ENCODE results near the gene PANX1. TPM values are rescaled to one million over a fixed set of nuclear protein-coding genes. Genes with fewer than 3 reads are reported as not detected.

Gene PANX1
- total and polyA plus RNA-seq, 3 experiments from 2014 or later: 12.6 to 20.3 (median 20.0) TPM

GRCh38 chr11:94199136-94200130, 70.8 kb downstream of the PANX1 start:
- POLR2A ChIA-PET: no interaction called here

GRCh38 chr11:94201004-94201465, 72.4 kb downstream of the PANX1 start:
- DNase-seq: no peak
- Mint-ChIP-seq H3K27ac (no peak overlapping the region), H3K9me3 (peaks cover 0 to 2% (median 0%) of the 10 kb centered on the region in 5 donors), H3K4me1 (no peaks in the 10 kb centered on the region), H3K27me3 (peaks cover 9 to 34% of the 10 kb centered on the region in 2 donors), H3K36me3 (peaks cover 0 to 9% (median 0%) of the 10 kb centered on the region in 3 donors), H3K4me3 (no peak overlapping the region)
- Histone ChIP-seq H3K27ac (ENCODE audit: low read depth, low read length) (no peak overlapping the region), H3K9me3 (ENCODE audit: low read length) (no peaks in the 10 kb centered on the region), H3K4me3 (ENCODE audit: low read length) (no peak overlapping the region), H3K36me3 (ENCODE audit: insufficient read depth, low read length) (no peaks in the 10 kb centered on the region), H3K4me1 (ENCODE audit: insufficient read depth, low read length) (no peaks in the 10 kb centered on the region), H3K27me3 (ENCODE audit: insufficient read depth, low read length, poor library complexity, severe bottlenecking) (no peaks in the 10 kb centered on the region)
- ChIA-PET POLR2A (no interaction called here), CTCF (no interaction called here)

More at GRCh38 chr11:94199136-94200130, 70.8 kb downstream of the PANX1 start:
- CTCF ChIA-PET: interaction anchor here (0.5 kb wide), 1 partner anchor 243 kb away, joined by 3 read pairs; no protein-coding TSS in a partner anchor
- peaks cover 0 to 9% (median 0%) of the 10 kb centered on the region in 3 donors for H3K36me3 Mint-ChIP-seq
- H3K4me3 Mint-ChIP-seq: no peak overlapping the region
- no peak overlapping the region for H3K27ac Mint-ChIP-seq
- H3K4me3 ChIP-seq (ENCODE audit: low read length): no peak overlapping the region
- H3K9me3 Mint-ChIP-seq: peaks cover 0 to 2% (median 0%) of the 10 kb centered on the region in 5 donors
- no peak overlapping the region for H3K27ac ChIP-seq (ENCODE audit: low read depth, low read length)
- H3K27me3 Mint-ChIP-seq: peaks cover 6 to 37% of the 10 kb centered on the region in 2 donors
- H3K27me3 ChIP-seq (ENCODE audit: insufficient read depth, low read length, poor library complexity, severe bottlenecking): no peaks in the 10 kb centered on the region
- no peaks in the 10 kb centered on the region for H3K9me3 ChIP-seq (ENCODE audit: low read length)
- DNase-seq: no peak
- H3K4me1 ChIP-seq (ENCODE audit: insufficient read depth, low read length): no peaks in the 10 kb centered on the region
- H3K36me3 ChIP-seq (ENCODE audit: insufficient read depth, low read length): no peaks in the 10 kb centered on the region
- H3K4me1 Mint-ChIP-seq: no peaks in the 10 kb centered on the region

- Mint-ChIP-seq H3K4me1 (no peaks in the 10 kb centered on the region), H3K27me3 (peaks cover 8 to 37% of the 10 kb centered on the region in 2 donors), H3K27ac (no peak overlapping the region), H3K9me3 (peaks cover 0 to 4% (median 0%) of the 10 kb centered on the region in 5 donors), H3K4me3 (no peak overlapping the region), H3K36me3 (peaks cover 0 to 4% (median 0%) of the 10 kb centered on the region in 3 donors)
- Histone ChIP-seq H3K36me3 (ENCODE audit: insufficient read depth, low read length) (no peaks in the 10 kb centered on the region), H3K4me1 (ENCODE audit: insufficient read depth, low read length) (no peaks in the 10 kb centered on the region), H3K27ac (ENCODE audit: low read depth, low read length) (no peak overlapping the region), H3K4me3 (ENCODE audit: low read length) (no peak overlapping the region), H3K9me3 (ENCODE audit: low read length) (no peaks in the 10 kb centered on the region), H3K27me3 (ENCODE audit: insufficient read depth, low read length, poor library complexity, severe bottlenecking) (no peaks in the 10 kb centered on the region)
- ChIA-PET POLR2A (no interaction called here), CTCF (no interaction called here)
- no peak for DNase-seq
Measured at GRCh38 chr11:94203070-94203469, 74.4 kb downstream of the PANX1 start.

- Mint-ChIP-seq H3K4me1 (no peaks in the 10 kb centered on the region), H3K27me3 (peaks cover 2 to 3% of the 10 kb centered on the region in 2 donors), H3K36me3 (no peaks in the 10 kb centered on the region), H3K4me3 (no peak overlapping the region), H3K9me3 (peaks cover 0 to 5% (median 4%) of the 10 kb centered on the region in 5 donors), H3K27ac (no peak overlapping the region)
- Histone ChIP-seq H3K27me3 (ENCODE audit: insufficient read depth, low read length, poor library complexity, severe bottlenecking) (no peaks in the 10 kb centered on the region), H3K4me3 (ENCODE audit: low read length) (no peak overlapping the region), H3K27ac (ENCODE audit: low read depth, low read length) (no peak overlapping the region), H3K4me1 (ENCODE audit: insufficient read depth, low read length) (no peaks in the 10 kb centered on the region), H3K36me3 (ENCODE audit: insufficient read depth, low read length) (no peaks in the 10 kb centered on the region), H3K9me3 (ENCODE audit: low read length) (no peaks in the 10 kb centered on the region)
- ChIA-PET CTCF (no interaction called here), POLR2A (no interaction called here)
- DNase-seq: no peak
Measured at GRCh38 chr11:94211261-94211830, 82.7 kb downstream of the PANX1 start.

GRCh38 chr11:94212898-94213297, 84.3 kb downstream of the PANX1 start:
- H3K27me3 Mint-ChIP-seq: no peaks in the 10 kb centered on the region
- Histone ChIP-seq H3K36me3 (ENCODE audit: insufficient read depth, low read length) (no peaks in the 10 kb centered on the region), H3K4me1 (ENCODE audit: insufficient read depth, low read length) (no peaks in the 10 kb centered on the region), H3K27me3 (ENCODE audit: insufficient read depth, low read length, poor library complexity, severe bottlenecking) (no peaks in the 10 kb centered on the region), H3K4me3 (ENCODE audit: low read length) (no peak overlapping the region), H3K9me3 (ENCODE audit: low read length) (no peaks in the 10 kb centered on the region), H3K27ac (ENCODE audit: low read depth, low read length) (no peak overlapping the region)
- no peaks in the 10 kb centered on the region for H3K4me1 Mint-ChIP-seq
- H3K9me3 Mint-ChIP-seq: peaks cover 0 to 13% (median 5%) of the 10 kb centered on the region in 5 donors
- CTCF ChIA-PET: no interaction called here
- no peak for DNase-seq
- POLR2A ChIA-PET: no interaction called here
- peaks cover 0 to 5% (median 0%) of the 10 kb centered on the region in 3 donors for H3K36me3 Mint-ChIP-seq
- no peak overlapping the region for H3K4me3 Mint-ChIP-seq
- no peak overlapping the region for H3K27ac Mint-ChIP-seq

GRCh38 chr11:94217705-94218104, 89.1 kb downstream of the PANX1 start:
- Histone ChIP-seq H3K4me3 (ENCODE audit: low read length) (no peak overlapping the region), H3K36me3 (ENCODE audit: insufficient read depth, low read length) (no peaks in the 10 kb centered on the region), H3K9me3 (ENCODE audit: low read length) (peaks cover 18% of the 10 kb centered on the region), H3K4me1 (ENCODE audit: insufficient read depth, low read length) (no peaks in the 10 kb centered on the region), H3K27me3 (ENCODE audit: insufficient read depth, low read length, poor library complexity, severe bottlenecking) (no peaks in the 10 kb centered on the region), H3K27ac (ENCODE audit: low read depth, low read length) (no peak overlapping the region)
- Mint-ChIP-seq H3K27me3 (no peaks in the 10 kb centered on the region), H3K4me3 (no peak overlapping the region), H3K36me3 (peaks cover 0 to 8% (median 0%) of the 10 kb centered on the region in 3 donors), H3K9me3 (peaks cover 27 to 49% (median 40%) of the 10 kb centered on the region in 5 donors), H3K27ac (no peak overlapping the region), H3K4me1 (no peaks in the 10 kb centered on the region)
- POLR2A ChIA-PET: no interaction called here
- no peak for DNase-seq
- CTCF ChIA-PET: no interaction called here

- CTCF ChIA-PET: no interaction called here
- POLR2A ChIA-PET: no interaction called here
Measured at GRCh38 chr11:94218372-94218771, 89.7 kb downstream of the PANX1 start.

GRCh38 chr11:94219771-94220170, 91.1 kb downstream of the PANX1 start:
- no peaks in the 10 kb centered on the region for H3K4me1 ChIP-seq (ENCODE audit: insufficient read depth, low read length)
- H3K36me3 Mint-ChIP-seq: peaks cover 0 to 8% (median 0%) of the 10 kb centered on the region in 3 donors
- H3K4me1 Mint-ChIP-seq: no peaks in the 10 kb centered on the region
- CTCF ChIA-PET: no interaction called here
- peaks cover 27 to 49% (median 40%) of the 10 kb centered on the region in 5 donors for H3K9me3 Mint-ChIP-seq
- H3K27ac ChIP-seq (ENCODE audit: low read depth, low read length): no peak overlapping the region
- no peak overlapping the region for H3K27ac Mint-ChIP-seq
- H3K36me3 ChIP-seq (ENCODE audit: insufficient read depth, low read length): no peaks in the 10 kb centered on the region
- H3K27me3 ChIP-seq (ENCODE audit: insufficient read depth, low read length, poor library complexity, severe bottlenecking): no peaks in the 10 kb centered on the region
- POLR2A ChIA-PET: no interaction called here
- peaks cover 18% of the 10 kb centered on the region for H3K9me3 ChIP-seq (ENCODE audit: low read length)
- DNase-seq: no peak
- H3K4me3 ChIP-seq (ENCODE audit: low read length): no peak overlapping the region
- H3K27me3 Mint-ChIP-seq: peaks cover 0 to 1% of the 10 kb centered on the region in 2 donors
- H3K4me3 Mint-ChIP-seq: no peak overlapping the region

More at GRCh38 chr11:94218372-94218771, 89.7 kb downstream of the PANX1 start:
- Histone ChIP-seq H3K27me3 (ENCODE audit: insufficient read depth, low read length, poor library complexity, severe bottlenecking) (no peaks in the 10 kb centered on the region), H3K9me3 (ENCODE audit: low read length) (peaks cover 18% of the 10 kb centered on the region), H3K4me1 (ENCODE audit: insufficient read depth, low read length) (no peaks in the 10 kb centered on the region), H3K4me3 (ENCODE audit: low read length) (no peak overlapping the region), H3K36me3 (ENCODE audit: insufficient read depth, low read length) (no peaks in the 10 kb centered on the region), H3K27ac (ENCODE audit: low read depth, low read length) (no peak overlapping the region)
- Mint-ChIP-seq H3K4me3 (no peak overlapping the region), H3K9me3 (peaks cover 27 to 49% (median 40%) of the 10 kb centered on the region in 5 donors), H3K36me3 (peaks cover 0 to 8% (median 0%) of the 10 kb centered on the region in 3 donors), H3K4me1 (no peaks in the 10 kb centered on the region), H3K27me3 (peaks cover 0 to 1% of the 10 kb centered on the region in 2 donors), H3K27ac (no peak overlapping the region)
- no peak for DNase-seq
